Activated naive CD8-positive, alpha-beta T cell (primary cell): Measurements from ENCODE around the gene PRDM5.

Source experiments
- H3K27ac Mint-ChIP-seq: one replicate; pipeline ENCODE4 v1.8.0; 2021; ENCODE audit warnings: mixed read lengths
- H3K27me3 Mint-ChIP-seq: one replicate; pipeline ENCODE4 v1.8.0; 2021; ENCODE audit warnings: mixed read lengths
- H3K36me3 Mint-ChIP-seq: one replicate; pipeline ENCODE4 v1.8.0; 2021; ENCODE audit warnings: mixed read lengths
- H3K4me1 Mint-ChIP-seq: one replicate; pipeline ENCODE4 v1.8.0; 2021; ENCODE audit warnings: low read depth, mixed read lengths
- H3K4me3 Mint-ChIP-seq: one replicate; pipeline ENCODE4 v1.8.0; 2021; ENCODE audit warnings: mild to moderate bottlenecking, mixed read lengths
- H3K9me3 Mint-ChIP-seq: one replicate; pipeline ENCODE4 v1.8.0; 2021; ENCODE audit warnings: low read depth, mixed read lengths

Gene PRDM5

DNA sequence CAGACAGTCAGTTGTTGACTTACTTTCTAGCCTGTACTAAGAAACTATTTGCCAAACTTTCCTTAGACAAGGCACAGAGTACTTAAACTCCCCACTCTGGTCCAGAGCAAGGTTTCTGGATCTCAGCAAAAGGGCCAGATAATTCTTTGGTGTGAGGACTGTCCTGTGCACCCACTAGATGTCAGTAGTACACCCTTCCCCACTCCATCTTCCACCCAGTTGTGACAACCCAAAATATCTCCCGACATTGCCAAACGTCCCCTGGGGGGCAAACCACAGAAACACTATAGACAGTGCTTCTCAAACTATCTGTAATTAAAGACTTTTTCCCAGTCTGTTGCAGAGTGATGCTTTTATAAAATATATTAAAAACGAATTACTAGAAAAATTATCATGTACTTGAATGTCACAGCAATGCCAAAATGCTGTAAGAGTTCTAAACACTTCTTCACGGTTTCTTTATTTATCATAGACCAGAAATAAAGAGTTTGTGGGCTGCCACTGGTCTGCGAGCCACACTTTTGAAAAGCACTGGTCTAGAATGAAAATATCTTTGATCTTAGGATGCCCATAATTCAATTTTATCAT lies 203.5 kb downstream of the PRDM5 start:
- Mint-ChIP-seq H3K4me1 (no peaks in the 10 kb centered on the region), H3K27me3 (peaks cover 2% of the 10 kb centered on the region), H3K27ac (no peak overlapping the region), H3K36me3 (peaks cover 2% of the 10 kb centered on the region), H3K4me3 (no peak overlapping the region), H3K9me3 (no peaks in the 10 kb centered on the region)

GRCh38 chr4:120716346-120716745 lies 206.2 kb downstream of the PRDM5 start:
- H3K36me3 Mint-ChIP-seq = no peaks in the 10 kb centered on the region

GRCh38 chr4:120714417-120715010 lies 208.0 kb downstream of the PRDM5 start:
- no peak overlapping the region for H3K4me3 Mint-ChIP-seq
- no peaks in the 10 kb centered on the region for H3K9me3 Mint-ChIP-seq
- H3K27me3 Mint-ChIP-seq = peaks cover 2% of the 10 kb centered on the region
- no peaks in the 10 kb centered on the region for H3K4me1 Mint-ChIP-seq
- peaks cover 2% of the 10 kb centered on the region for H3K36me3 Mint-ChIP-seq
- H3K27ac Mint-ChIP-seq = no peak overlapping the region

More at GRCh38 chr4:120716346-120716745, 206.2 kb downstream of the PRDM5 start:
- Mint-ChIP-seq H3K4me1 (no peaks in the 10 kb centered on the region), H3K4me3 (no peak overlapping the region), H3K27me3 (peaks cover 2% of the 10 kb centered on the region), H3K27ac (no peak overlapping the region), H3K9me3 (no peaks in the 10 kb centered on the region)

DNA sequence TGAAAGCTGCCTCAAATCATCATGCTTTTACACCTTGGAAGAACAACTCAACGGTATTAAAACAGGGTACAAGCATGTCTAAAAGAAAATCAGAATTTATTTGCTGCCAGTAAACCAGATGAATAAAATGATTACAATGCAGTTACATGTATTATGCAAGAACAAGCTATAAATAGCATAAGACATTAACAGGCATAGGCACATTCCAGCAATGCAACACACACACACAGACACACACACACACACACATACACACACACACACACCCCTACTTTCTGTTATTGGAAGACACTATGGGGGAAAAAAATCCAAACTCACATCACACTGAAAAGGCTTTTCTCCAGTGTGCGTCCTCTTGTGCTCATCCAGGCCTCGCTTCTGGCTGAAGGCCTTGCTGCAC lies 212.5 kb downstream of the PRDM5 start:
- Mint-ChIP-seq H3K27me3 (no peaks in the 10 kb centered on the region), H3K9me3 (no peaks in the 10 kb centered on the region), H3K27ac (no peak overlapping the region), H3K4me1 (no peaks in the 10 kb centered on the region), H3K4me3 (no peak overlapping the region), H3K36me3 (peaks cover 5% of the 10 kb centered on the region)

- Mint-ChIP-seq H3K27ac (no peak overlapping the region), H3K27me3 (peaks cover 3% of the 10 kb centered on the region)
Observed at GRCh38 chr4:120704538-120704937, 218.0 kb downstream of the PRDM5 start.

GRCh38 chr4:120703908-120704307 lies 218.6 kb downstream of the PRDM5 start:
- H3K36me3 Mint-ChIP-seq = peaks cover 8% of the 10 kb centered on the region
- no peaks in the 10 kb centered on the region for H3K4me1 Mint-ChIP-seq
- no peak overlapping the region for H3K4me3 Mint-ChIP-seq
- H3K9me3 Mint-ChIP-seq = no peaks in the 10 kb centered on the region
- no peak overlapping the region for H3K27ac Mint-ChIP-seq
- H3K27me3 Mint-ChIP-seq = peaks cover 3% of the 10 kb centered on the region

More at GRCh38 chr4:120704538-120704937, 218.0 kb downstream of the PRDM5 start:
- no peak overlapping the region for H3K4me3 Mint-ChIP-seq
- no peaks in the 10 kb centered on the region for H3K4me1 Mint-ChIP-seq
- peaks cover 8% of the 10 kb centered on the region for H3K36me3 Mint-ChIP-seq
- H3K9me3 Mint-ChIP-seq = no peaks in the 10 kb centered on the region

DNA sequence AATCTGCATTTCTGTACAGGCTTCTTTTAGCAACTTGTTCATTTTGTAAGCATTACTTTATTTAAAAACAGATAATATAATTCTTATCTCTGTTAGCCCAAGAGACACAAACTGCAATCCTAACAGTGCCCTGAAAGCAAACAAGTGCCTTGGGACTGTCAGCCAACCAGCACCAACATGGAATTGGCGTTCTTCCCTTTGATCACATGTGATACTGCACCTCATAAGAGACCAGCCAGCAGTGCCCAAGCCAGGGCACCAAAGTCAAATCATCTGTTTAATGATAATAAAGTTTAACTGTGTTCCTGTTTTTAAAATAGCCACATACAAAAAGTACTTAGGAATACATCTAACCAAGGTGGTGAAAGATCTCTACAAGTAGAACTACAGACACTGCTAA lies 223.2 kb downstream of the PRDM5 start:
- no peaks in the 10 kb centered on the region for H3K9me3 Mint-ChIP-seq
- no peak overlapping the region for H3K27ac Mint-ChIP-seq
- H3K36me3 Mint-ChIP-seq = peaks cover 6% of the 10 kb centered on the region
- peaks cover 3% of the 10 kb centered on the region for H3K27me3 Mint-ChIP-seq
- H3K4me3 Mint-ChIP-seq = no peak overlapping the region
- no peaks in the 10 kb centered on the region for H3K4me1 Mint-ChIP-seq

DNA sequence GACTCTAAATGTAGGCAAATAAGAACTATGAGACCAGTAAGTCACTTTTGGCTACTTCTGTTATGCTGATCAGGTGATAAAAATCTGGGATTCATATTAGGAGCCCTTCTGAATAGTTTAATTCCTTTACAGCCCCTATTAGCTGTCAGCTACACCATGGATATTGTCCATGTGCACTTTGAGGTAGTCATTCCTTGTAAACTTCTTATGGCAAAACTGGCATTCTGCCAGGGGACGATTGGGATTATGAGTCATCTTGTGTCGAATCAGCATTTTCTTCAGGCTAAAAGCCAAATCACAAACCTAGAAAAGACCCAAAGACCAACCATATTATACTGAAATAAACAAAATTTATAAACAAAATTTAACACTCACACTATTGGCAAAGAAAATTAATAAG lies 227.6 kb downstream of the PRDM5 start:
- no peak overlapping the region for H3K27ac Mint-ChIP-seq
- H3K27me3 Mint-ChIP-seq = peaks cover 1% of the 10 kb centered on the region
- H3K4me1 Mint-ChIP-seq = no peaks in the 10 kb centered on the region
- no peaks in the 10 kb centered on the region for H3K36me3 Mint-ChIP-seq
- H3K4me3 Mint-ChIP-seq = no peak overlapping the region
- no peaks in the 10 kb centered on the region for H3K9me3 Mint-ChIP-seq

- Mint-ChIP-seq H3K4me3 (no peak overlapping the region), H3K27me3 (no peaks in the 10 kb centered on the region), H3K27ac (no peak overlapping the region), H3K9me3 (no peaks in the 10 kb centered on the region), H3K4me1 (no peaks in the 10 kb centered on the region), H3K36me3 (no peaks in the 10 kb centered on the region)
Observed at GRCh38 chr4:120693816-120694215, 228.7 kb downstream of the PRDM5 start.

DNA sequence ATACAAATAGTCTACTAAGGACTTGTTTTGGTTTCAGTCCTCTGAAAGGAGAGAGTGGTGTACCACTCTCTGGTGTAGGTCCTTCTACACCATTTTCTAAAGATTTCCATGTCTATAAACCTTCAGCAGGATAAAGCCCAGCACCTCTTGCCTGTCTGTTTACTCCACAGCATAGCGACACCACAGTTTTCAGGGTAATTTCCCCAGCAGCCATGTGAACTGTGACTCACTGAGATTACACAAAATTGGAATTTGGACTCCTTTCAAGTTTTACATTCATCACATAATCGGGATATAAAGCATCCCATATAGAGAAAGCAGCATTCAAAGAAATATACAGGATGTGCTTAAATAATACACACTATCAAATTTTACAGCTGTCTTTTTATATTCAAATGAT lies 229.6 kb downstream of the PRDM5 start:
- Mint-ChIP-seq H3K27me3 (no peaks in the 10 kb centered on the region), H3K36me3 (no peaks in the 10 kb centered on the region)

GRCh38 chr4:120691536-120691935 lies 231.0 kb downstream of the PRDM5 start:
- Mint-ChIP-seq H3K27me3 (no peaks in the 10 kb centered on the region), H3K27ac (no peak overlapping the region), H3K4me3 (no peak overlapping the region), H3K36me3 (no peaks in the 10 kb centered on the region), H3K9me3 (no peaks in the 10 kb centered on the region), H3K4me1 (no peaks in the 10 kb centered on the region)

More for the DNA sequence above, 229.6 kb downstream of the PRDM5 start:
- Mint-ChIP-seq H3K4me1 (no peaks in the 10 kb centered on the region), H3K4me3 (no peak overlapping the region), H3K27ac (no peak overlapping the region), H3K9me3 (no peaks in the 10 kb centered on the region)

DNA sequence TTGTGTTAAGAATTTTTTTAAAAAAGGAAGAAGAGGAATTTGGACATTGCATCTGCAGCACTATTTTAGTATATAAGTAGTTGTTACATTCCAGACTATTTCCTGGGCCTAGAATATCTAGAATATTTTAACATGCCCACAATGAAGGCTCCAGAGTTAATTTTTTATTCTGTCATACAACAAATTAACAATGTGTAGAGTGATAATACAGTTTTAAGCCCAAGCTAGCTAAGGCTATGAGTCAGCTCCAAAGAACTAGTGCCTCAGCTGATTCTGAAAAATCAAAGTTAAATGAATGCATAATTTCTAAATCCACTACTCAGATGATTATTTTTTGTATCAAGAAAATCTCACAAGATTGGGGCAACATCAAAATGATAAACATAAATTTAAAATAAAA lies 231.4 kb downstream of the PRDM5 start:
- no peaks in the 10 kb centered on the region for H3K36me3 Mint-ChIP-seq
- H3K27ac Mint-ChIP-seq = no peak overlapping the region
- H3K27me3 Mint-ChIP-seq = no peaks in the 10 kb centered on the region
- H3K4me1 Mint-ChIP-seq = no peaks in the 10 kb centered on the region
- no peak overlapping the region for H3K4me3 Mint-ChIP-seq
- no peaks in the 10 kb centered on the region for H3K9me3 Mint-ChIP-seq

DNA sequence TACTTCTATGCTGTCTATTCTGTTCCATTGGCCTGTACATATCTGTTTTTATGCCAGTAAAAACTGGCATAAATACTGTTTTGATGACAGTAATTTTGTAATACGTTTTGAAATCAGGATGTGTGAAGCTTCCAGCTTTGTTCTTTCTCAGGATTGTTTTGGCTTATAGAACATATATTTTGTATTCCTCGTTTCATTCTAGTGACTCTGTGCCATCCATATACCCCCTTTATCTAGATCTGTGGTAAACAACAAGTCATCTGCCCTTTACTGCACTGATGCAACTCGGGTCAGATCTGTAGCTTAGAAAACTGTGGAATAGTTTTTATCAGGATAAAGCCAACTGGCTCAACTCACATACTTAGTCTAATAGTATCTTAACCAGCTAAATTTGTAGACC lies 233.7 kb downstream of the PRDM5 start:
- Mint-ChIP-seq H3K9me3 (no peaks in the 10 kb centered on the region), H3K4me3 (no peak overlapping the region), H3K27ac (no peak overlapping the region), H3K27me3 (no peaks in the 10 kb centered on the region), H3K4me1 (no peaks in the 10 kb centered on the region), H3K36me3 (no peaks in the 10 kb centered on the region)

DNA sequence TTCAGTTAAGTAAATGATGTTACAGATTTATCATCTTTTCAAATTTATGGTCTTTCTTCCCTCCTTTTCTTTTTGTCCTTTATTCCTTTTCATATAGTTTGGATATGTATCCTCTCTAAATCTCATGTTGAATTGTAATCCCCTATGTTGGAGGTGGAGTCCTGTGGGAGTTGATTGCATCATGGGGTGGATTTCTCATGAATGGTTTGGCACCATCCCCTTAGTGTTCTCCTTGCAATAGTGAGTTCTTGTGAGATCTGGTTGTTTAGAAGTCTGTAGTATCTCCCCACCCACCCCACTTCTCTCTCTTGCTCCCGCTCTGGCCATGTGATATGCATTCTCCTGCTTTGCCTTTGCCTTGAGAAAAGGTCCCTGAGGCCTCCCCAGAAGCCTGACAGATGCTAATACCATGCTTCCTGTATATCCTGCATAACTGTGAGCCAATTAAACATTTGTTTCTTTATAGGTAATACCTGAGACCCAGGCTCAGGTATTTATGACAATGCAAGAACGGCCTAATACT lies 236.7 kb downstream of the PRDM5 start:
- no peaks in the 10 kb centered on the region for H3K36me3 Mint-ChIP-seq
- no peaks in the 10 kb centered on the region for H3K27me3 Mint-ChIP-seq
- H3K4me1 Mint-ChIP-seq = peaks cover 2% of the 10 kb centered on the region
- H3K9me3 Mint-ChIP-seq = no peaks in the 10 kb centered on the region
- H3K4me3 Mint-ChIP-seq = no peak overlapping the region
- no peak overlapping the region for H3K27ac Mint-ChIP-seq

DNA sequence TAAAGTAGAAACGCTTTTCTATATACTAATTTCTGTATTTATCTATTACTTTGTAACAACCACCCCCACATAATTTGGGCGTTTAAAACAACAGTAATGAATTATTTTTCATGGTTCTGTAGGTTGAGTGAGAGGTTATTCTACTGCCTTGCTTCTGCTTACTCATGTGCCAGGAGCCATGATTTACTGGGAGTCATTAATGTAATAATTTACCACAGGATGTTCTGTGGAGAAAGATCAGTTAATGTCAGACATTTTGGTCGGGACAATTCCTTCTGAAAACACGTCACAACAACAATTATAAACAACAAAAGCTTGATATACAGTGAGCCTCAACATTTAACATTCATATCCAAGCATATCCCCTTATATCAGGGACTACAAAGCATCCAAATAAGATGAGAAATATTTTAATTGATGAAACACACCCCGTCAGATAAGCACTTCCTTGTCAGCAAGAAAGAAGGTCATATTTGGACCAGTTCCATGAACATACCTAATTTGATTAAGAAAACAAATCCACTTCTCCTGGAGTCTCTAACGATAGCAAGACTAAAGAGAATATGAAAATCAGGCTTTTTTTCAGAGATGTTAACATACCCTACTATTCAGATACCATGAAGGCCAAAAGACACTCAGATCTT lies 238.5 kb downstream of the PRDM5 start:
- Mint-ChIP-seq H3K36me3 (no peaks in the 10 kb centered on the region), H3K27me3 (peaks cover 2% of the 10 kb centered on the region), H3K9me3 (peaks cover 6% of the 10 kb centered on the region), H3K4me3 (no peak overlapping the region), H3K4me1 (peaks cover 2% of the 10 kb centered on the region), H3K27ac (no peak overlapping the region)
